ENCODE measurements around the gene RUNX3. TPM values are rescaled to one million over a fixed set of nuclear protein-coding genes. Genes with fewer than 3 reads are reported as not detected.

Gene RUNX3
- total RNA-seq, 1 donor from 2014 or later: not detected

- no peak for DNase-seq (ENCODE audit: extremely low spot score, unreplicated experiment)
- Mint-ChIP-seq H3K27ac (ENCODE audit: unreplicated experiment) (no peak overlapping the region), H3K27me3 (ENCODE audit: unreplicated experiment) (no peaks in the 10 kb centered on the region), H3K4me1 (ENCODE audit: unreplicated experiment) (peaks cover 11% of the 10 kb centered on the region), H3K4me3 (ENCODE audit: unreplicated experiment) (no peak overlapping the region), H3K9me3 (ENCODE audit: unreplicated experiment) (no peaks in the 10 kb centered on the region), H3K36me3 (ENCODE audit: unreplicated experiment) (peaks cover 9% of the 10 kb centered on the region)
- TF ChIP-seq CTCF (IDR thresholded peaks at IDR 0.05): no peak
Measured at GRCh38 chr1:24850328-24850920, 79.7 kb downstream of the RUNX3 start.

- no peak overlapping the region for H3K4me3 Mint-ChIP-seq (ENCODE audit: unreplicated experiment)
- H3K27me3 Mint-ChIP-seq (ENCODE audit: unreplicated experiment): no peaks in the 10 kb centered on the region
- DNase-seq (ENCODE audit: extremely low spot score, unreplicated experiment): peak; percentile 49
- H3K27ac Mint-ChIP-seq (ENCODE audit: unreplicated experiment): no peak overlapping the region
- peaks cover 15% of the 10 kb centered on the region for H3K36me3 Mint-ChIP-seq (ENCODE audit: unreplicated experiment)
- peak; percentile 24 for TF ChIP-seq CTCF (IDR thresholded peaks at IDR 0.05)
- peaks cover 11% of the 10 kb centered on the region for H3K4me1 Mint-ChIP-seq (ENCODE audit: unreplicated experiment)
- H3K9me3 Mint-ChIP-seq (ENCODE audit: unreplicated experiment): no peaks in the 10 kb centered on the region
Measured at GRCh38 chr1:24849672-24850295, 80.3 kb downstream of the RUNX3 start.

Small RNAs within 50 kb of the gene (microRNA-seq; reads per million reads assigned to microRNA genes)
- gene MIR6731 (ENCODE audit: unreplicated experiment): not detected

Other genes with a start within 250 kb of the RUNX3 start
- gene CLIC4, start 184.8 kb downstream of the RUNX3 start, total RNA-seq: 369 and 370 TPM in 2 replicates

Data from osteocyte (in vitro differentiated cells).